ENCODE measurements around the gene CFAP74. TPM values are rescaled to one million over a fixed set of nuclear protein-coding genes. Genes with fewer than 3 reads are reported as not detected.

CFAP74 gene
- total and polyA plus RNA-seq, 2 donors (not counting 3 experiments of a cell fraction or from before 2014, with no cell fraction given): not detected

GRCh38 chr1:1994536-1994935 is 9.1 kb downstream of the CFAP74 start:
- no peaks in the 10 kb centered on the region for H3K79me2 ChIP-seq (ENCODE audit: control insufficient read depth, insufficient read depth, low read length)
- ChIA-PET CTCF (interaction anchor here (1.0 kb wide), 1 partner anchor 50 kb away, joined by 3 read pairs; no protein-coding TSS in a partner anchor), POLR2A (interaction anchor here (0.6 kb wide), 1 partner anchor 28 kb away, joined by 5 read pairs; no protein-coding TSS in a partner anchor)
- dilution Hi-C loops (cut with MboI; ENCODE audit: extremely low pct_ligation_motif_present, low sequenced_read_pairs) (no loop called here), intact Hi-C loops (cut with micrococcal nuclease) (no loop called here)
- H3K9me3 ChIP-seq (replicated peaks; ENCODE audit: control insufficient read depth, insufficient read depth, low read length): no peaks in the 10 kb centered on the region
- no TSS peak for BruUV-seq (replicated peaks)
- H3K27ac ChIP-seq (ENCODE audit: insufficient read depth, low read depth, low read length): no peak overlapping the region
- H3K27me3 ChIP-seq (ENCODE audit: control insufficient read depth in 2 of 2, insufficient read depth in 2 of 2, low read length in 2 of 2): no peaks in the 10 kb centered on the region
- no peak for DNase-seq (ENCODE audit: low read depth, low spot score)
- no peaks in the 10 kb centered on the region for H3K9me1 ChIP-seq (replicated peaks; ENCODE audit: control insufficient read depth, extremely low read depth, insufficient read depth, low read length)
- H3K9ac ChIP-seq (replicated peaks; ENCODE audit: extremely low read depth, insufficient read depth, low read length): no peak overlapping the region
- H3K36me3 ChIP-seq (ENCODE audit: control insufficient read depth in 2 of 2, extremely low read depth in 1 of 2, insufficient read depth in 2 of 2, low read length in 2 of 2): no peaks in the 10 kb centered on the region
- H3K4me1 ChIP-seq (ENCODE audit: control insufficient read depth, extremely low read depth, insufficient read depth, low read length): no peaks in the 10 kb centered on the region
- FAIRE-seq: no peak
- TF ChIP-seq MYC (IDR thresholded peaks at IDR 0.05; ENCODE audit: low read depth, low read length) (no peak), FOS (IDR thresholded peaks at IDR 0.05; ENCODE audit: borderline replicate concordance, insufficient read depth, low read length) (no peak), MAX (IDR thresholded peaks at IDR 0.05; ENCODE audit: insufficient read depth, insufficient read length) (no peak), POLR2A (IDR thresholded peaks at IDR 0.05; ENCODE audit: low read depth, low read length) (no peak), CTCF (IDR thresholded peaks at IDR 0.05; ENCODE audit: extremely low read depth in 1 of 2, insufficient read depth in 1 of 2, low read depth in 1 of 2, low read length in 2 of 2) (no peak), GATA2 (IDR thresholded peaks at IDR 0.05; ENCODE audit: insufficient read depth, insufficient read length, low read depth, low read length) (no peak), POLR2AphosphoS5 (IDR thresholded peaks at IDR 0.05; ENCODE audit: insufficient read depth, low read depth, low read length) (no peak), EZH2 (IDR thresholded peaks at IDR 0.05; ENCODE audit: borderline replicate concordance, low read depth, low read length, severe bottlenecking) (no peak), JUN (IDR thresholded peaks at IDR 0.05; ENCODE audit: borderline replicate concordance, insufficient read depth, insufficient read length, low read depth) (no peak)
- H2AFZ ChIP-seq (ENCODE audit: low read depth, low read length): no peak overlapping the region
- H4K20me1 ChIP-seq (replicated peaks; ENCODE audit: control insufficient read depth, extremely low read depth, insufficient read depth, low read length): no peaks in the 10 kb centered on the region
- H3K4me2 ChIP-seq (ENCODE audit: insufficient read depth, low read length): no peak overlapping the region
- no peak overlapping the region for H3K4me3 ChIP-seq (replicated peaks in 1 of 3; ENCODE audit: insufficient read depth in 1 of 3, low read depth in 1 of 3, low read length in 3 of 3)

Data from endothelial cell of umbilical vein (primary cell).